ENCODE measurements around the gene CDH23.

CDH23 gene

DNA sequence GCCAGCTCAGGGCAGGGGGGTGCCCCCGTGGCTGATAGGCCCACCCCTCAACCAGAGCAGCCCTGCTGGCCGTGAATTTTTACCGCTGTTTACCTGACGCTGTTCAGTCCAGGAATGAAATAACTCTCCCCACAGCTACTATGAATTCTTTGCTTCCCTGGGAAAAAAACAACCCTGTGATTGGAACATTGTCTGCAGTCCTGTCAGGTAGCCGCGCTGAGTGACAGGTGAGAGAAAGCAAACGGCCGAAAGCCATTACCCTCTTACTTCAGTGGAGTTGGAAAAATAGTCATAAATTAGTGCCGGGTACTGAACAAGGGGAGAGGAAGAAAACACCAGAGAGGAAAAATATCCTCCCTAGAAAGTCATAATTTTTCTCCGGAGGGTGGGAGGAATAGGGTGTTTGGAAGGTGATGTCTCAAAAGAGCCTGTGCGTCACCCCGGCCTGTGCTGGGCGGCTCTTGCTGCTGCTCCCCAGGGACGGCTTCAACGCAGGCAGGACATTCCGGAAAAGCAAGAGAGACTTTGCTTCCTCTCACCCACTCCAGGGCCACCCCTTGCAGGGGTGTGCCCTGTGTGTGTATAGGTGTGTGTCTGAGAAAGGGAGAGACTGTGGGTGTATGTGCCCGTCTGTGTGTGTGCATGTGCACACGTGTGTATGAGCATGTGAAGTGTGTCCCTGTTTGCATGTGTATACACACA lies 69.0 kb downstream of the CDH23 start:
- Histone ChIP-seq H2AFZ (ENCODE audit: low read length) (no peak overlapping the region), H3K4me2 (ENCODE audit: low read depth, low read length) (no peak overlapping the region), H3F3A (ENCODE audit: insufficient read depth, low read length) (no peaks in the 10 kb centered on the region), H3K4me3 (ENCODE audit: low read length) (no peak overlapping the region), H3K36me3 (replicated peaks; ENCODE audit: insufficient read depth, low read length) (no peaks in the 10 kb centered on the region), H3K9ac (ENCODE audit: low read length) (no peak overlapping the region), H3K9me3 (replicated peaks; ENCODE audit: insufficient read depth, low read length) (no peaks in the 10 kb centered on the region), H3K27ac (ENCODE audit: low read length) (no peak overlapping the region), H4K20me1 (ENCODE audit: insufficient read depth, low read length) (no peaks in the 10 kb centered on the region), H3K79me2 (ENCODE audit: low read length) (no peaks in the 10 kb centered on the region), H3K4me1 (ENCODE audit: low read length) (no peaks in the 10 kb centered on the region), H3K9me2 (replicated peaks; ENCODE audit: insufficient read depth, low read length) (no peaks in the 10 kb centered on the region), H3K27me3 (replicated peaks; ENCODE audit: insufficient read depth, low read length) (peaks cover 37% of the 10 kb centered on the region)
- DNase-seq, result no peak
- TF ChIP-seq EZH2phosphoT487 (IDR thresholded peaks at IDR 0.05; ENCODE audit: low read length) (no peak), EZH2 (optimal IDR thresholded peaks at IDR 0.05; ENCODE audit: low read depth, low read length) (no peak)
- TF ChIP-seq, protein P1, sequence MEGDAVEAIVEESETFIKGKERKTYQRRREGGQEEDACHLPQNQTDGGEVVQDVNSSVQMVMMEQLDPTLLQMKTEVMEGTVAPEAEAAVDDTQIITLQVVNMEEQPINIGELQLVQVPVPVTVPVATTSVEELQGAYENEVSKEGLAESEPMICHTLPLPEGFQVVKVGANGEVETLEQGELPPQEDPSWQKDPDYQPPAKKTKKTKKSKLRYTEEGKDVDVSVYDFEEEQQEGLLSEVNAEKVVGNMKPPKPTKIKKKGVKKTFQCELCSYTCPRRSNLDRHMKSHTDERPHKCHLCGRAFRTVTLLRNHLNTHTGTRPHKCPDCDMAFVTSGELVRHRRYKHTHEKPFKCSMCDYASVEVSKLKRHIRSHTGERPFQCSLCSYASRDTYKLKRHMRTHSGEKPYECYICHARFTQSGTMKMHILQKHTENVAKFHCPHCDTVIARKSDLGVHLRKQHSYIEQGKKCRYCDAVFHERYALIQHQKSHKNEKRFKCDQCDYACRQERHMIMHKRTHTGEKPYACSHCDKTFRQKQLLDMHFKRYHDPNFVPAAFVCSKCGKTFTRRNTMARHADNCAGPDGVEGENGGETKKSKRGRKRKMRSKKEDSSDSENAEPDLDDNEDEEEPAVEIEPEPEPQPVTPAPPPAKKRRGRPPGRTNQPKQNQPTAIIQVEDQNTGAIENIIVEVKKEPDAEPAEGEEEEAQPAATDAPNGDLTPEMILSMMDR (IDR thresholded peaks at IDR 0.05; ENCODE audit: low read length), result no peak

DNA sequence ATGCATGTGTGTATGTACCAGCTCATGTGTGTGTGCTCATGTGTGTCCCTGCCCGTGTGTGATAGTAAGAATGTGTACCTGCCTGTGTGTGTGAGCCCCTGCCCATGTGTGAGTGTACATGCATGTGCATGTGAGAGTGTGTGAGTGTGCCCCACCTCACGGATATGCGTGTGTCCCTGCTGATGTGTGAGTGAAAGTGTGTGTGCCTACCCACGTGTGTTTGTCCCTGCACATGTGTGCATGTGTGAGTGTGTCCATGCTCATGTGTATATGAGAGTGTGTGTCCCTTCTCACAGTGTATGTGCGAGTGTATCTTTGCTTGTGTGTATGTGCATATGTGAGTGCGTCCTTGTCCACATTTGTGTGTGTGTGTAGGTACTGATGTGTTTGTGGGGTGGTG lies 69.6 kb downstream of the CDH23 start:
- Histone ChIP-seq H3K4me3 (ENCODE audit: low read length) (no peak overlapping the region), H3K27ac (ENCODE audit: low read length) (no peak overlapping the region), H3K4me2 (ENCODE audit: low read depth, low read length) (no peak overlapping the region), H3K9me3 (replicated peaks; ENCODE audit: insufficient read depth, low read length) (no peaks in the 10 kb centered on the region), H3K36me3 (replicated peaks; ENCODE audit: insufficient read depth, low read length) (no peaks in the 10 kb centered on the region), H3K27me3 (replicated peaks; ENCODE audit: insufficient read depth, low read length) (peaks cover 37% of the 10 kb centered on the region), H4K20me1 (ENCODE audit: insufficient read depth, low read length) (no peaks in the 10 kb centered on the region), H3K4me1 (ENCODE audit: low read length) (no peaks in the 10 kb centered on the region), H3K9me2 (replicated peaks; ENCODE audit: insufficient read depth, low read length) (no peaks in the 10 kb centered on the region), H2AFZ (ENCODE audit: low read length) (no peak overlapping the region), H3K79me2 (ENCODE audit: low read length) (no peaks in the 10 kb centered on the region), H3F3A (ENCODE audit: insufficient read depth, low read length) (no peaks in the 10 kb centered on the region), H3K9ac (ENCODE audit: low read length) (no peak overlapping the region)
- TF ChIP-seq, protein P1 (IDR thresholded peaks at IDR 0.05; ENCODE audit: low read length), result no peak
- TF ChIP-seq EZH2phosphoT487 (IDR thresholded peaks at IDR 0.05; ENCODE audit: low read length) (no peak), EZH2 (optimal IDR thresholded peaks at IDR 0.05; ENCODE audit: low read depth, low read length) (no peak)
- no peak for DNase-seq

DNA sequence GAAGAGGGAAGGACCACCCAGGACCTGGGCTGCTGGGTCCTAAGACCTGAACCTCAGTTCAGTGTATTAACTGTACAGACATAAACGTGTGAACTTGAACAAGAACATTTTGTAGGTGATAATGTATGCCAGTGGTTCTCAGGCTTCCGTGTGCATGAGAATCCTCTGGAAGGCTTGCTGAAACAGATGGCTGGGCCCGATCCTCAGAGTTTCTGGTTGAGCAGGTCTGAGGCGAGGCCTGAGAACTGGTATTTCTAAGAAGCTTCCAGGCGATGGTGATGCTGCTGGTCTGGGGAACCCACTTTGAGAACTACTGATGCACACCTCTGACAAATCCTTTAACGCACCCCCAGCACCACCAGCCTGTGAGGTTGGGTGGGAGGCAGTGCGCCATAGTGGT lies 70.4 kb downstream of the CDH23 start:
- H4K20me1 ChIP-seq (ENCODE audit: insufficient read depth, low read length), result no peaks in the 10 kb centered on the region
- no peaks in the 10 kb centered on the region for H3K9me2 ChIP-seq (replicated peaks; ENCODE audit: insufficient read depth, low read length)
- H3K9me3 ChIP-seq (replicated peaks; ENCODE audit: insufficient read depth, low read length), result no peaks in the 10 kb centered on the region
- no peaks in the 10 kb centered on the region for H3K79me2 ChIP-seq (ENCODE audit: low read length)
- H3K9ac ChIP-seq (ENCODE audit: low read length), result no peak overlapping the region
- H3K27ac ChIP-seq (ENCODE audit: low read length), result no peak overlapping the region
- H3K4me2 ChIP-seq (ENCODE audit: low read depth, low read length), result no peak overlapping the region
- no peak overlapping the region for H3K4me3 ChIP-seq (ENCODE audit: low read length)
- no peaks in the 10 kb centered on the region for H3F3A ChIP-seq (ENCODE audit: insufficient read depth, low read length)
- TF ChIP-seq, protein P1 (IDR thresholded peaks at IDR 0.05; ENCODE audit: low read length), result no peak
- TF ChIP-seq EZH2 (optimal IDR thresholded peaks at IDR 0.05; ENCODE audit: low read depth, low read length) (no peak), EZH2phosphoT487 (IDR thresholded peaks at IDR 0.05; ENCODE audit: low read length) (no peak)
- H3K27me3 ChIP-seq (replicated peaks; ENCODE audit: insufficient read depth, low read length), result peaks cover 30% of the 10 kb centered on the region
- H2AFZ ChIP-seq (ENCODE audit: low read length), result no peak overlapping the region
- no peaks in the 10 kb centered on the region for H3K4me1 ChIP-seq (ENCODE audit: low read length)
- DNase-seq, result no peak
- H3K36me3 ChIP-seq (replicated peaks; ENCODE audit: insufficient read depth, low read length), result no peaks in the 10 kb centered on the region

All from MM.1S (cell line).